ENCODE measurements around the gene DCPS. TPM values are rescaled to one million over a fixed set of nuclear protein-coding genes. Genes with fewer than 3 reads are reported as not detected.
"Not testable (repeated sequence)": the region's sequence is repeated elsewhere in the genome, so short reads cannot be mapped to it uniquely, and the experiment has no call there.

The DCPS gene
- total and polyA plus RNA-seq, 7 experiments from 2014 or later = 11.0 to 39.2 (median 17.9) TPM

DNA sequence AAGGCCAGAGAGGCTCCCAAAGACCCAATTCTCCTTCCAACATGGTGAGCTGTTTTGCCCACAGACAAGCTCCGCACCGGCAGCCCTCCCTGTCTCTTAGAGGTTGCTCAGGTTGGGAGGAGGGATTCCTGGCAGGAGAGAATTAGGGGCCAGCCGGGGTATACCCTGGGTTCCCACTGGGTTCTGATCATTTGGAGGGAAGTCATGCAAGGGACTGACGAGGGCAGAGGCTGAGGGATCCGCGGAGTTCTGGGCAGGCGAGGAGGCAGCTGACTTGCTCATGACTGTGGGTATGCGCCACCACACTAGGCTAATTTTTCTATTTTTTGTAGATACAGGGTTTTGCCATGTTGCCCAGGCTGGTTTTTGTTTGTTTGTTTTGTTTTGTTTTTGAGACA is 56.2 kb downstream of the DCPS start:
- intact Hi-C loops (cut with micrococcal nuclease) = no loop called here
- Histone ChIP-seq H3K4me1 (ENCODE audit: control insufficient read depth in 2 of 2, insufficient read depth in 2 of 2, low read length in 2 of 2) (peaks cover 3 to 7% of the 10 kb centered on the region in 2 donors), H3K4me3 (ENCODE audit: low read length) (no peak overlapping the region), H3K36me3 (ENCODE audit: control insufficient read depth in 2 of 3, insufficient read depth in 3 of 3, low read length in 3 of 3) (no peaks in the 10 kb centered on the region), H3K27ac (ENCODE audit: low read depth, low read length) (no peak overlapping the region), H3K9me3 (ENCODE audit: control insufficient read depth in 2 of 3, low read length in 3 of 3) (no peaks in the 10 kb centered on the region), H3K27me3 (ENCODE audit: control insufficient read depth in 2 of 2, insufficient read depth in 2 of 2, low read length in 2 of 2) (no peaks in the 10 kb centered on the region)
- Mint-ChIP-seq H3K27me3 (no peaks in the 10 kb centered on the region), H3K27ac (no peak overlapping the region), H3K9me3 (no peaks in the 10 kb centered on the region), H3K4me3 (no peak overlapping the region), H3K4me1 (peaks cover under 1 to 10% (median 5%) of the 10 kb centered on the region in 7 donors), H3K36me3 (no peaks in the 10 kb centered on the region)
- DNase-seq = no peak
- ChIA-PET POLR2A (no interaction called here), CTCF (no interaction called here)
- ATAC-seq = no peak

DNA sequence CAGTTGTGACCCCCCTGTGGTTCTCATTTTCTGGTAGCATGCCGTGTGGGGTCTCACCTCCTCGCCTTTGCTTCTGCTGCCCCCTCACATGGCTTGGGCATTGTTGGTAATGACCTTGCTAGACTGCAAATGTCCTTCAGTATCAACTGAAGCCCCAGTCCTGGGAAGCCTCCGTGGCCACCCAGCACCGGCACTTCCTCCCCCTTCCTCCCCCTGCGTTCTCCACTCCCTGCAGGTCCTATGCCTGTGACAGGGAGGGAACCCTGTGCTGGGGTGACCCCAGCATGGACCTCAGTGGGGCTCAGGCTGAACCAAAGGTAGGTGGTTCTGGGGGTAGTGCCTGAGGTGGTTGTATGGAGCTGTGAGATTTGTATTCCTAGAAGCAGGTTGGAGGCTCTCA is 57.5 kb downstream of the DCPS start:
- no peaks in the 10 kb centered on the region for H3K36me3 Mint-ChIP-seq
- H3K4me3 Mint-ChIP-seq = peak overlapping the region in 1 of 10 donors; percentile 39
- H3K4me1 ChIP-seq (ENCODE audit: control insufficient read depth in 2 of 2, insufficient read depth in 2 of 2, low read length in 2 of 2) = peaks cover under 1% of the 10 kb centered on the region in 2 donors
- H3K27me3 Mint-ChIP-seq = no peaks in the 10 kb centered on the region
- no peaks in the 10 kb centered on the region for H3K27me3 ChIP-seq (ENCODE audit: control insufficient read depth in 2 of 2, insufficient read depth in 2 of 2, low read length in 2 of 2)
- ATAC-seq = no peak
- ChIA-PET POLR2A (no interaction called here), CTCF (no interaction called here)
- H3K36me3 ChIP-seq (ENCODE audit: control insufficient read depth in 2 of 3, insufficient read depth in 3 of 3, low read length in 3 of 3) = no peaks in the 10 kb centered on the region
- intact Hi-C loops (cut with micrococcal nuclease) = no loop called here
- H3K9me3 Mint-ChIP-seq = no peaks in the 10 kb centered on the region
- DNase-seq = no peak
- H3K27ac Mint-ChIP-seq = no peak overlapping the region
- H3K27ac ChIP-seq (ENCODE audit: low read depth, low read length) = no peak overlapping the region
- H3K4me1 Mint-ChIP-seq = peaks cover 0 to 7% (median 4%) of the 10 kb centered on the region in 7 donors
- no peak overlapping the region for H3K4me3 ChIP-seq (ENCODE audit: low read length)
- H3K9me3 ChIP-seq (ENCODE audit: control insufficient read depth in 2 of 3, low read length in 3 of 3) = no peaks in the 10 kb centered on the region

- POLR2A ChIA-PET = no interaction called here
- H3K27ac Mint-ChIP-seq = no peak overlapping the region
- no peaks in the 10 kb centered on the region for H3K9me3 Mint-ChIP-seq
- Histone ChIP-seq H3K9me3 (ENCODE audit: control insufficient read depth in 2 of 3, low read length in 3 of 3) (no peaks in the 10 kb centered on the region), H3K36me3 (ENCODE audit: control insufficient read depth in 2 of 3, insufficient read depth in 3 of 3, low read length in 3 of 3) (no peaks in the 10 kb centered on the region), H3K27ac (ENCODE audit: low read depth, low read length) (no peak overlapping the region), H3K4me1 (ENCODE audit: control insufficient read depth in 2 of 2, insufficient read depth in 2 of 2, low read length in 2 of 2) (no peaks in the 10 kb centered on the region), H3K4me3 (ENCODE audit: low read length) (no peak overlapping the region), H3K27me3 (ENCODE audit: control insufficient read depth in 2 of 2, insufficient read depth in 2 of 2, low read length in 2 of 2) (no peaks in the 10 kb centered on the region)
- intact Hi-C loops (cut with micrococcal nuclease) = no loop called here
- CTCF ChIA-PET = no interaction called here
- no peak for ATAC-seq
- H3K36me3 Mint-ChIP-seq = no peaks in the 10 kb centered on the region
- no peak overlapping the region for H3K4me3 Mint-ChIP-seq
- DNase-seq = no peak
- peaks cover 0 to 12% (median 4%) of the 10 kb centered on the region in 7 donors for H3K4me1 Mint-ChIP-seq
- no peaks in the 10 kb centered on the region for H3K27me3 Mint-ChIP-seq
Observed at GRCh38 chr11:126362879-126363655, 59.2 kb downstream of the DCPS start.

GRCh38 chr11:126363706-126364248 is 59.9 kb downstream of the DCPS start:
- Mint-ChIP-seq H3K9me3 (no peaks in the 10 kb centered on the region), H3K27me3 (no peaks in the 10 kb centered on the region), H3K27ac (no peak overlapping the region), H3K4me1 (peaks cover 0 to 9% (median 6%) of the 10 kb centered on the region in 7 donors), H3K4me3 (no peak overlapping the region), H3K36me3 (no peaks in the 10 kb centered on the region)
- Histone ChIP-seq H3K27ac (ENCODE audit: low read depth, low read length) (no peak overlapping the region), H3K9me3 (ENCODE audit: control insufficient read depth in 2 of 3, low read length in 3 of 3) (no peaks in the 10 kb centered on the region), H3K4me1 (ENCODE audit: control insufficient read depth in 2 of 2, insufficient read depth in 2 of 2, low read length in 2 of 2) (no peaks in the 10 kb centered on the region), H3K36me3 (ENCODE audit: control insufficient read depth in 2 of 3, insufficient read depth in 3 of 3, low read length in 3 of 3) (no peaks in the 10 kb centered on the region), H3K4me3 (ENCODE audit: low read length) (no peak overlapping the region), H3K27me3 (ENCODE audit: control insufficient read depth in 2 of 2, insufficient read depth in 2 of 2, low read length in 2 of 2) (no peaks in the 10 kb centered on the region)
- ATAC-seq (no peak), DNase-seq (no peak)
- intact Hi-C loops (cut with micrococcal nuclease) = no loop called here
- ChIA-PET POLR2A (no interaction called here), CTCF (no interaction called here)

DNA sequence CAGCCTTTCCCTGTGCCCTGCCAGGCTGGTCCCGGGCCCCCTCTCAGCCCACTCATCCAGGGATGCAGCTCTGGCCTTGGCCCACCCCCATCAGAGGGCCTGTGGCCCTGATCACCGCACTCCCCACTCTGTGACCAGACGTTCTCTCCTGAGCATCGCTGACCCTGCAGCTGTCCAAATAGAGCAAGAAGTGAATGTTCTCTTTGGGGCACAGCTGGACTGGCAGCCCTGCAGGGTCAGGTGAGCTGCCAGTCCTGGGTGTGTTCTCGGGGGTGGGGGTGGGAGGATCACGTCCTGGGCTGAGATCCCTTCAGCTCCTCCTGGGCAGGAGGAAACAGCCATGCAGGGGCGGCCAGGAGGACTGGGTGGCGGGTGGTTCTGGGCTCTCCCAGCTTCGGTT is 60.9 kb downstream of the DCPS start:
- H3K27ac ChIP-seq (ENCODE audit: low read depth, low read length); H3K9me3 ChIP-seq (ENCODE audit: control insufficient read depth in 2 of 3, low read length in 3 of 3); H3K27ac Mint-ChIP-seq; intact Hi-C loops (cut with micrococcal nuclease); POLR2A ChIA-PET; H3K4me1 ChIP-seq (ENCODE audit: control insufficient read depth in 2 of 2, insufficient read depth in 2 of 2, low read length in 2 of 2); H3K4me3 ChIP-seq (ENCODE audit: low read length); H3K9me3 Mint-ChIP-seq; H3K27me3 Mint-ChIP-seq; H3K36me3 ChIP-seq (ENCODE audit: control insufficient read depth in 2 of 3, insufficient read depth in 3 of 3, low read length in 3 of 3); H3K4me3 Mint-ChIP-seq; DNase-seq; H3K36me3 Mint-ChIP-seq; CTCF ChIA-PET; H3K27me3 ChIP-seq (ENCODE audit: control insufficient read depth in 2 of 2, insufficient read depth in 2 of 2, low read length in 2 of 2); ATAC-seq: not testable (repeated sequence)
- peaks cover 0 to 10% (median 6%) of the 10 kb centered on the region in 7 donors for H3K4me1 Mint-ChIP-seq

GRCh38 chr11:126365508-126365907 is 61.6 kb downstream of the DCPS start:
- intact Hi-C loops (cut with micrococcal nuclease); ATAC-seq; H3K4me3 ChIP-seq (ENCODE audit: low read length); DNase-seq; H3K9me3 ChIP-seq (ENCODE audit: control insufficient read depth in 2 of 3, low read length in 3 of 3); H3K4me1 ChIP-seq (ENCODE audit: control insufficient read depth in 2 of 2, insufficient read depth in 2 of 2, low read length in 2 of 2); H3K27ac ChIP-seq (ENCODE audit: low read depth, low read length); H3K4me3 Mint-ChIP-seq; H3K36me3 Mint-ChIP-seq; H3K27me3 ChIP-seq (ENCODE audit: control insufficient read depth in 2 of 2, insufficient read depth in 2 of 2, low read length in 2 of 2); POLR2A ChIA-PET; H3K27ac Mint-ChIP-seq; H3K36me3 ChIP-seq (ENCODE audit: control insufficient read depth in 2 of 3, insufficient read depth in 3 of 3, low read length in 3 of 3); H3K27me3 Mint-ChIP-seq; CTCF ChIA-PET; H3K9me3 Mint-ChIP-seq: not testable (repeated sequence)
- peaks cover 0 to 15% (median 6%) of the 10 kb centered on the region in 7 donors for H3K4me1 Mint-ChIP-seq

All from naive thymus-derived CD4-positive, alpha-beta T cell (primary cell).